ENCODE results near the gene RYR2.

RYR2 gene

GRCh38 chr1:237031480-237031879 lies 10.5 kb upstream of the RYR2 start:
- TF ChIP-seq ARNTL (CRISPR knock-in tag; IDR thresholded peaks at IDR 0.05; ENCODE audit: borderline replicate concordance, low read depth) = no peak
- no peak for ATAC-seq

DNA sequence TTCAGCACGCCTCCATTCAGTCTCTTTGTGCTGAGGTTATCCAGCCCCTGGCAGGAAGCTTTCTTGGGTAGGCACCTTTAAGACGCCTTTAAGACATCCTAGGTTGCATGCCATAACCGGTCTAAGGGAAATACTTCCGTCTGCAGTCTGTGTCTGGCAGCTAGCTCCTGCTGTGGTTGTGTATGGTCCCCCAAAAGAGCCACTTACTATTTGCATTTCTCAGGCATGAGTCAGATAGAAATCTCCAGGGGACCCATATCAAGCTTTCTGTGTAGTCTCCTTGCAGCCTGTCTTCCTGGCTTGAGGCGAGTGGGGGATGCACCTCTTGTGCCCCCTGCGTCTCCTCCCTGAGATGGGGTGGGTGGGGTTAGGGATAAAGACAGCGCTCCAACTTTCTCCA lies 10.0 kb upstream of the RYR2 start:
- TF ChIP-seq CSRNP3 (CRISPR knock-in tag; IDR thresholded peaks at IDR 0.05) (no peak), PPARA (CRISPR knock-in tag; IDR thresholded peaks at IDR 0.05; ENCODE audit: borderline replicate concordance) (no peak), TOX (CRISPR knock-in tag; IDR thresholded peaks at IDR 0.05; ENCODE audit: borderline replicate concordance) (no peak), TCF4 (CRISPR knock-in tag; IDR thresholded peaks at IDR 0.05; ENCODE audit: borderline replicate concordance) (no peak), ZFP30 (CRISPR knock-in tag; IDR thresholded peaks at IDR 0.05) (no peak), ZNF565 (CRISPR knock-in tag; conservative IDR thresholded peaks at IDR 0.05; ENCODE audit: low read depth) (no peak), BACH2 (CRISPR knock-in tag; IDR thresholded peaks at IDR 0.05; ENCODE audit: borderline replicate concordance) (no peak), SNAI2 (CRISPR knock-in tag; IDR thresholded peaks at IDR 0.05) (no peak), ZFP3 (CRISPR knock-in tag; IDR thresholded peaks at IDR 0.05) (no peak), RARB (CRISPR knock-in tag; IDR thresholded peaks at IDR 0.05) (no peak), ISL1 (CRISPR knock-in tag; IDR thresholded peaks at IDR 0.05) (no peak), CSDC2 (CRISPR knock-in tag; IDR thresholded peaks at IDR 0.05) (no peak), PATZ1 (CRISPR knock-in tag; IDR thresholded peaks at IDR 0.05; ENCODE audit: borderline replicate concordance) (no peak)
- TF ChIP-seq, protein P1, sequence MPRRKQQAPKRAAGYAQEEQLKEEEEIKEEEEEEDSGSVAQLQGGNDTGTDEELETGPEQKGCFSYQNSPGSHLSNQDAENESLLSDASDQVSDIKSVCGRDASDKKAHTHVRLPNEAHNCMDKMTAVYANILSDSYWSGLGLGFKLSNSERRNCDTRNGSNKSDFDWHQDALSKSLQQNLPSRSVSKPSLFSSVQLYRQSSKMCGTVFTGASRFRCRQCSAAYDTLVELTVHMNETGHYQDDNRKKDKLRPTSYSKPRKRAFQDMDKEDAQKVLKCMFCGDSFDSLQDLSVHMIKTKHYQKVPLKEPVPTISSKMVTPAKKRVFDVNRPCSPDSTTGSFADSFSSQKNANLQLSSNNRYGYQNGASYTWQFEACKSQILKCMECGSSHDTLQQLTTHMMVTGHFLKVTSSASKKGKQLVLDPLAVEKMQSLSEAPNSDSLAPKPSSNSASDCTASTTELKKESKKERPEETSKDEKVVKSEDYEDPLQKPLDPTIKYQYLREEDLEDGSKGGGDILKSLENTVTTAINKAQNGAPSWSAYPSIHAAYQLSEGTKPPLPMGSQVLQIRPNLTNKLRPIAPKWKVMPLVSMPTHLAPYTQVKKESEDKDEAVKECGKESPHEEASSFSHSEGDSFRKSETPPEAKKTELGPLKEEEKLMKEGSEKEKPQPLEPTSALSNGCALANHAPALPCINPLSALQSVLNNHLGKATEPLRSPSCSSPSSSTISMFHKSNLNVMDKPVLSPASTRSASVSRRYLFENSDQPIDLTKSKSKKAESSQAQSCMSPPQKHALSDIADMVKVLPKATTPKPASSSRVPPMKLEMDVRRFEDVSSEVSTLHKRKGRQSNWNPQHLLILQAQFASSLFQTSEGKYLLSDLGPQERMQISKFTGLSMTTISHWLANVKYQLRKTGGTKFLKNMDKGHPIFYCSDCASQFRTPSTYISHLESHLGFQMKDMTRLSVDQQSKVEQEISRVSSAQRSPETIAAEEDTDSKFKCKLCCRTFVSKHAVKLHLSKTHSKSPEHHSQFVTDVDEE (CRISPR knock-in tag; IDR thresholded peaks at IDR 0.05) = no peak
- ATAC-seq = no peak

DNA sequence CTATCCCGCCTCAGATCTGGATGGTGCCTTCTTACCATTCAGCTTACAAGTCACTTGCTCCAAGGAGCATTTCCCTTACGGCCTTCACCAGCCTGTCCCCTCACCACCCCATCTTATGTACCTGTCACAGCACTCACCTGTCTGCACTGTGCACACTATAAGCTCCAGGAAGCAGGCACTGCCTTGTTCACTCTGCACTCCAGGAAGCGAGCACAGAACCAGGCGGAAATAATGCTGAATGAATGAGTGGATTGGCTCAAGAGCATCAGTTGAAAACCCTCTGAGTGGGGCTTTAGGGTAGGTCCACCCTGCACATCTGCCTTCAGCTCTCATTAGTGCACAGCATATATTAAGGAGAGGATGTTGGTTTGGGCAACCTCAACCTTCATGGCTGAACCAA lies 8.9 kb upstream of the RYR2 start:
- TF ChIP-seq ZNF565 (CRISPR knock-in tag; conservative IDR thresholded peaks at IDR 0.05; ENCODE audit: low read depth) (no peak), ZFP3 (CRISPR knock-in tag; IDR thresholded peaks at IDR 0.05) (no peak), CREB5 (CRISPR knock-in tag; IDR thresholded peaks at IDR 0.05; ENCODE audit: low read depth) (no peak)

GRCh38 chr1:237033804-237034203 lies 8.2 kb upstream of the RYR2 start:
- TF ChIP-seq CREB5 (CRISPR knock-in tag; IDR thresholded peaks at IDR 0.05; ENCODE audit: low read depth) (no peak), ZNF70 (CRISPR knock-in tag; IDR thresholded peaks at IDR 0.05) (no peak), ISL1 (CRISPR knock-in tag; IDR thresholded peaks at IDR 0.05) (no peak), ZFP3 (CRISPR knock-in tag; IDR thresholded peaks at IDR 0.05) (no peak), ZC3H10 (CRISPR knock-in tag; IDR thresholded peaks at IDR 0.05) (no peak), RARB (CRISPR knock-in tag; IDR thresholded peaks at IDR 0.05) (no peak), ZNF8 (CRISPR knock-in tag; IDR thresholded peaks at IDR 0.05) (no peak), SNAI2 (CRISPR knock-in tag; IDR thresholded peaks at IDR 0.05) (no peak), CSRNP3 (CRISPR knock-in tag; IDR thresholded peaks at IDR 0.05) (no peak), ZNF565 (CRISPR knock-in tag; conservative IDR thresholded peaks at IDR 0.05; ENCODE audit: low read depth) (no peak), GLIS3 (CRISPR knock-in tag; IDR thresholded peaks at IDR 0.05) (no peak), PPARA (CRISPR knock-in tag; IDR thresholded peaks at IDR 0.05; ENCODE audit: borderline replicate concordance) (no peak), BACH2 (CRISPR knock-in tag; IDR thresholded peaks at IDR 0.05; ENCODE audit: borderline replicate concordance) (no peak), ZFP30 (CRISPR knock-in tag; IDR thresholded peaks at IDR 0.05) (no peak), TOX (CRISPR knock-in tag; IDR thresholded peaks at IDR 0.05; ENCODE audit: borderline replicate concordance) (no peak), OSR1 (CRISPR knock-in tag; IDR thresholded peaks at IDR 0.05) (no peak), ESRRG (CRISPR knock-in tag; IDR thresholded peaks at IDR 0.05) (no peak), CSDC2 (CRISPR knock-in tag; IDR thresholded peaks at IDR 0.05) (no peak)
- TF ChIP-seq, protein P2, sequence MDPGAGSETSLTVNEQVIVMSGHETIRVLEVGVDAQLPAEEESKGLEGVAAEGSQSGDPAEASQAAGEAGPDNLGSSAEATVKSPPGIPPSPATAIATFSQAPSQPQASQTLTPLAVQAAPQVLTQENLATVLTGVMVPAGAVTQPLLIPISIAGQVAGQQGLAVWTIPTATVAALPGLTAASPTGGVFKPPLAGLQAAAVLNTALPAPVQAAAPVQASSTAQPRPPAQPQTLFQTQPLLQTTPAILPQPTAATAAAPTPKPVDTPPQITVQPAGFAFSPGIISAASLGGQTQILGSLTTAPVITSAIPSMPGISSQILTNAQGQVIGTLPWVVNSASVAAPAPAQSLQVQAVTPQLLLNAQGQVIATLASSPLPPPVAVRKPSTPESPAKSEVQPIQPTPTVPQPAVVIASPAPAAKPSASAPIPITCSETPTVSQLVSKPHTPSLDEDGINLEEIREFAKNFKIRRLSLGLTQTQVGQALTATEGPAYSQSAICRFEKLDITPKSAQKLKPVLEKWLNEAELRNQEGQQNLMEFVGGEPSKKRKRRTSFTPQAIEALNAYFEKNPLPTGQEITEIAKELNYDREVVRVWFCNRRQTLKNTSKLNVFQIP (CRISPR knock-in tag; IDR thresholded peaks at IDR 0.05; ENCODE audit: borderline replicate concordance, low read depth) = no peak
- ATAC-seq = no peak

More for the DNA sequence above, 8.9 kb upstream of the RYR2 start:
- ATAC-seq = no peak
